GM20000 (cell line): ENCODE data around the gene ZC3H8.

Experiments
- DNase-seq: peaks from one replicate; pipeline ENCODE4 v3.0.0; 2012; ENCODE audit warnings: low spot score
- TF ChIP-seq, protein P1 (sequence below): IDR thresholded peaks from 2 replicates; pipeline ENCODE4 v1.5.1; 2012; ENCODE audit warnings: mild to moderate bottlenecking, control low read depth; ENCODE audit errors: extremely low read depth, missing control alignments

Gene ZC3H8

DNA sequence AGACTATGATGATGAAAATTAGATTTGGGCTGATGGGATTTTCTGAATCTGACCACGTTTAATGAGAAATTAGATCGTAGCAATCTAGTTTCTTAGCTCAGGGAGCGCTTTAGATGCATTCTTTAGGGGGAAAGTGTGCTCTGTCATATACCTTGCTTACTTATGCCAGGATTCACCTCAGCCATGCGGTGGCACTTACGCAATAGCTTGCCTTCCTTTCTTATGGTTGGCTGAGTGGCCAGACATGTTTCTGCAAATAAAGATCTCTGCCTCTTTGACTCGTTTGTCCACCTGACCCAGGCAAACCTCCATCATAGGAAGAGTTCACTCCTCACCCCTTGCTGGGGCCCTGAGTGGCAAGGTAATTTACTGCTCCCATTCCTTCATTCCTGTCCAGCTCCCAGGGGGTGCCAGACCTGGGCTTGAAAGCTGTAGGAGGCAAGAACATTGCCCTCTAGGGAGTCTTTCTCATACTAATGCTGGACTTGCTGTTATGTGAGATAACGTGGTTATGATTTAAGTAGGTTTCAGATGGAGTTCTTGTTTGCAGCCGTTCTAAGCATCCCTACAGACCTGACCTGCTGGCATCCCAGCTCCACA, 59.6 kb downstream of the ZC3H8 start:
- TF ChIP-seq, protein P1, sequence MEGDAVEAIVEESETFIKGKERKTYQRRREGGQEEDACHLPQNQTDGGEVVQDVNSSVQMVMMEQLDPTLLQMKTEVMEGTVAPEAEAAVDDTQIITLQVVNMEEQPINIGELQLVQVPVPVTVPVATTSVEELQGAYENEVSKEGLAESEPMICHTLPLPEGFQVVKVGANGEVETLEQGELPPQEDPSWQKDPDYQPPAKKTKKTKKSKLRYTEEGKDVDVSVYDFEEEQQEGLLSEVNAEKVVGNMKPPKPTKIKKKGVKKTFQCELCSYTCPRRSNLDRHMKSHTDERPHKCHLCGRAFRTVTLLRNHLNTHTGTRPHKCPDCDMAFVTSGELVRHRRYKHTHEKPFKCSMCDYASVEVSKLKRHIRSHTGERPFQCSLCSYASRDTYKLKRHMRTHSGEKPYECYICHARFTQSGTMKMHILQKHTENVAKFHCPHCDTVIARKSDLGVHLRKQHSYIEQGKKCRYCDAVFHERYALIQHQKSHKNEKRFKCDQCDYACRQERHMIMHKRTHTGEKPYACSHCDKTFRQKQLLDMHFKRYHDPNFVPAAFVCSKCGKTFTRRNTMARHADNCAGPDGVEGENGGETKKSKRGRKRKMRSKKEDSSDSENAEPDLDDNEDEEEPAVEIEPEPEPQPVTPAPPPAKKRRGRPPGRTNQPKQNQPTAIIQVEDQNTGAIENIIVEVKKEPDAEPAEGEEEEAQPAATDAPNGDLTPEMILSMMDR: no peak
- DNase-seq: no peak

DNA sequence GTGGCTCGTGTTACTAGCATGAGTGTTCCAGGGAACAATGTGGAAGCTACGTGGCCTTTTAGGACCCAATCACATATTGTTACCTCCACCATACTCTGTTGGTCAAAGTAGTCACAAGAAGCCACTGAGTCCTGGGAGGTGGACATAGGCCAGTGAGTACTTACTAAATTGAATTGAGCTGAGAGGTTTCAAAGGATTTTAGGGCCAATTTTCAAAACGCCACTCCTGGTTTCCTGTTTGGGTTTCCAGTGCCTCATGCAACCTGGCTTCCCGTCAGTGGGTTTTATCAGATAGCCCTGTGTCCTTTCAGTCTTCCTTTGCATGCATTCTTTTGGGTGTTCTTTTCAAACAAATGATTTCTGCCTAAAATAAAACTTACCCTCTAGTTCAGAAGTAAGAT, 60.4 kb downstream of the ZC3H8 start:
- TF ChIP-seq, protein P1: no peak

DNA sequence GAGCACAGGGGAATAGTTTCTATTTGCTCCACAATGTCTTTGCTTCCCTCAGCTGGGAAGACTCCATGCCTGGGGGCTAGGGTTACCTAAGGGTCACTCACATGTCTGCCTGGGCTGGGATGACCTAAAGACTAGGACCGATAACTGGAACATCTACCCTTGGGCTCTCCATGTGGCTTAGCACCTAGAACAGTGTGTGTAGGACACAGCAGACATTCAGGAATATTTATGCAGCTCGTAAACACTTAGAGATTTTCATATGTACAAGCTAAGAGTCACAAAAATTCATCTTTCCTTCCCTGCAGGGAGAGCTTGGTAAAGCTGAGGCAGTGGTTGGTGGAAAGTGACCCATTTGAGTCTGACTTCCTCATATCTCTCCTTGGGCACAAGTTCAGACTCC, 60.8 kb downstream of the ZC3H8 start:
- no peak for DNase-seq
- TF ChIP-seq, protein P1: no peak

More for the DNA sequence above, 60.4 kb downstream of the ZC3H8 start:
- DNase-seq: no peak

DNA sequence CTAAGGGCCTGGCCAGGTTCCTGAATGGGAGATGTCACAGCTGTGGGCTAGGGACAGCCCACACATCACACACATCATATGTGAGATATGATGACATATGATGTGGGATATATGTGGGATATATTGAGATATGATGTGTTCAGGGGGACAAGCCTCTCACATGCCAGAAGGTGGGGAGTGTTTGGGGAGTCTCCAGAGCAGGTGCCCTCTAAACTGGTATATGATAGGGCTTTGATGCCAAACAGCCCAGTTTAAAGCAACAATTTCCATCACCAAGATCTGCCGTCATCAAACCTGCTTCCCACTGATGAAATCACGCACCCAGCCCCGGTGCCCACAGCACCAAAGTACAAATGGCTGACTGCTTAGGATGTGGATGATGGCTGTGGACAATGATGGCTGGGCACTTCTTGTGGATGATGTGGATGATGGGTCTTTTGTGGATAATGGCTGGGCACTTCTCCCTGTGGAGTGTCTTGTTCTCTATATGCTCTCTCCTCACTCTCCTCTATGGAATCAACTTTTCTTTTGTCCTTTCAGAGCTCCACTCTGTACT, 65.8 kb downstream of the ZC3H8 start:
- DNase-seq: no peak
- TF ChIP-seq, protein P1: no peak

DNA sequence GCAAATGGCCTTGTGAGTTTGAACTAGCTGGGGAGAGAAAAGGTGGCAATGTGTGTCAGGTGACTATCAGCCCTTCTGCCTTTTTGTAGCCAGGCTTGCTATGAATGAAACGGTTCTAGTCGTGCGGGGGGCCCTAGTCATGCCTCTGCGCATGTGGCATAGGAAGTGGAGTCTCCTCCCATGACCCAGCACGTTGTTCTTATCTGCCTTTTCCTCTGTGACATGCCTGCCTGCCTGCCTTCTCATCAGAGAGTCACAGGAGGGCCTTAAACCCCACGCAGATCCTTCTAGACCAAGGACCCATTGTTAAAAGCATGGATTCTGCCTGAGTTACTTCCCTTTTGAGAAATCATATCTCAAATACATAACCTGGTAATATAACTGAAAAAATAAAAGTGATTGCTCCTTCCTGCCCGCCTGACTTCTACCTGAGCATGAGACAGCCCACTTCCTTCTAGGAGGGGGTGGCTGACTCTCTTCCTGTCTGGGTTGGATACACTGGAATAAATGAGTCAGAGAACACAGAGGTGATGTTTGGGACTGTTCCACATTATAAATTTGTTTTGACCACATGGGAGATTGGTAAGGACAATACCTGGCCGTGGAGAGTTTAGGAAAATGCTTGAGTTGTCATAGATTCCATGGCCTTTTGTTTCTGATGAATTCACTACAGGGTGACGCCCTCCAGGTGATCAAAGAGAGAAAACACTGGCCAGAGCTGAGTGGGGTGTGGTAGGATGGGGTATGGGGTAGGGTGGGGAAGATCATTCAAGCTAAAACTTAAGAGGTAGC, 66.8 kb downstream of the ZC3H8 start:
- TF ChIP-seq, protein P1: no peak
- DNase-seq: peak; percentile 61

DNA sequence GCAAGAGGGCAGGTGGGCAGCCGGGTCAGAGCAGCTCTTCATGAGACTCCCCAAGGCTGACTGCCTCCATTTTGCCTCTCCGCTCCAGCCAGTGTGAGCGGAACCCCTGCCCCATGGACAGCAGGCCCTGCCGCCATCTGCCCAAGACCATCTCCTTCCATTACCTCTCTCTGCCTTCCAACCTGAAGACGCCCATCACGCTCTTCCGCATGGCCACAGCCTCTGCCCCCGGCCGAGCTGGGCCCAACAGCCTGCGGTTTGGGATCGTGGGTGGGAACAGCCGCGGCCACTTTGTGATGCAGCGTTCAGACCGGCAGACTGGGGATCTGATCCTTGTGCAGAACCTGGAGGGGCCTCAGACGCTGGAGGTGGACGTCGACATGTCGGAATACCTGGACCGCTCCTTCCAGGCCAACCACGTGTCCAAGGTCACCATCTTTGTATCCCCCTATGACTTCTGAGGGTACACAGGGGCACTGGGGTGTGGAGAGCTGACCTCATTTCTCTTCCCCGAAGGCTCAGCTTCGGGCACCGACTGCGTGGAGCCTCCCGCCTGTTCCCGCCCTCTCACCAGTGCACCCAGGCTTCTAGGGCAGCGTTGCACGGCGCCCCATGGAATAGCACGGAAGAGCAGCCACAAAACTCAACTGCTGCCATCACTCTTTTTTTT, 67.7 kb downstream of the ZC3H8 start:
- TF ChIP-seq, protein P1: no peak

DNA sequence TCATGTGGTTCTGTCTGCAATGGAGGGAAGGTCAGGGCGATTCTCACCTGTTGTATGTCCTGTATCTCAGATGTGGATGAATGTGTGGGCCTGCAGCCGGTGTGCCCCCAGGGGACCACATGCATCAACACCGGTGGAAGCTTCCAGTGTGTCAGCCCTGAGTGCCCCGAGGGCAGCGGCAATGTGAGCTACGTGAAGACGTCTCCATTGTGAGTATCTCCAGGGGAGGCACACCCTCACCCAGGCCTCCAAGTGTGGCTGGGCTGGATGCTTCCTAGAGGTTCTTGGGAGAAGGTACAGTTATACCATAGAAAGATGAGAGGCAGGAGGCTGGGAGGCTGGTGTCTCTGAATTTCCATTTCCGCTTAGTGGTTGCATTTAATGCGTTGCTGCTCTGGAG, 69.7 kb downstream of the ZC3H8 start:
- DNase-seq: peak; percentile 5
- TF ChIP-seq, protein P1: no peak

More for the DNA sequence above, 67.7 kb downstream of the ZC3H8 start:
- DNase-seq: no peak
